SK-N-MC (cell line): Measurements from ENCODE around the gene PRDM16.

Experiments used
- EZH2 ChIP-seq: fragments of 200-600 bp; sonication (generic); IDR thresholded peaks from one replicate; pipeline ENCODE4 v1.6.1; 2017; ENCODE audit warnings: antibody characterized with exemption
- FOXP2 ChIP-seq: optimal IDR thresholded peaks from 2 replicates; pipeline ENCODE3; 2011; ENCODE audit warnings: mild to moderate bottlenecking, moderate library complexity; ENCODE audit not compliant: insufficient read depth; ENCODE audit errors: extremely low read length, control extremely low read depth
- POLR2AphosphoS5 ChIP-seq: IDR thresholded peaks from 2 replicates; pipeline ENCODE4 v1.6.1; 2012; ENCODE audit warnings: mild to moderate bottlenecking, low read depth, low read length, borderline replicate concordance

DNA sequence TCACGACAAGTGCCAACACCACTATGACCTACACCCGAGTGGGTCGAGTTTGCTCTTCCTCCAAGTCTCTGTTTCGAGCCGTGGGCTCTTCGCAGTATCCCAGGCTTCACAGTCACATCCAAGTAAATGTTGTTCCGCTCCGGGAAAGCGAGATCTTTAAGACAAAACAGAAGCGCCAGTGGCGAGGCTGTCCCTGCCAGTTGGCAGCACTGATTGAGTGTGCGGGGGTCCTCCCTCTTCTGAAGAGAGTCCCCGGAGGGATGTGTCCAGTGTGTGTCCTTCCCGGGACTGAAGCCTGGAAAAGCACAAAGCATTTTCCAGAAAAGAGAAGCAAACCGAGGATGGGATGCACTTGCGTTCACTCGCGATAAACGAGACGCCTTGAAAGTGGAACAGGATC, 158.9 kb downstream of the PRDM16 start:
- TF ChIP-seq POLR2AphosphoS5 (no peak), EZH2 (no peak), FOXP2 (no peak)
